GM23338 (cell line): ENCODE measurements around the gene PPIA.

ENCODE experiments used
- CTCF ChIP-seq, 2 experiments: fragments of 200-600 bp in 1 of 2; sonication (generic) in 1 of 2; conservative IDR thresholded peaks; 2 replicates each; pipeline versions ENCODE4 v1.5.1 to v1.6.1; 2016 to 2017; ENCODE audit warnings: antibody characterized with exemption in 2 of 2, low read depth in 2 of 2, mild to moderate bottlenecking in 2 of 2, moderate library complexity in 1 of 2
- ETS1 ChIP-seq: IDR thresholded peaks from 2 replicates; pipeline ENCODE4 v1.6.1; 2016; ENCODE audit warnings: antibody characterized with exemption
- EZH2 ChIP-seq: fragments of 200-600 bp; sonication (generic); IDR thresholded peaks from one replicate; pipeline ENCODE4 v1.8.0; 2017; ENCODE audit warnings: antibody characterized with exemption, mild to moderate bottlenecking, low read depth; ENCODE audit not compliant: unreplicated experiment
- EZH2phosphoT487 ChIP-seq: fragments of 200-600 bp; sonication (generic); IDR thresholded peaks from one replicate; pipeline ENCODE4 v1.8.1; 2018; ENCODE audit warnings: antibody characterized with exemption; ENCODE audit not compliant: unreplicated experiment
- POLR2AphosphoS5 ChIP-seq: IDR thresholded peaks from 2 replicates; pipeline ENCODE4 v1.6.1; 2016; ENCODE audit warnings: antibody characterized with exemption, low read depth
- ZNF331 ChIP-seq: fragments of 250-450 bp; sonication (Bioruptor Pico); IDR thresholded peaks from 2 replicates; pipeline ENCODE4 v1.5.0; 2020; ENCODE audit warnings: low read depth, mild to moderate bottlenecking, moderate library complexity

GRCh38 chr7:44759246-44759645 lies 37.2 kb upstream of the PPIA start:
- TF ChIP-seq EZH2phosphoT487 (no peak), ZNF331 (no peak), EZH2 (no peak), CTCF (conservative IDR thresholded peaks at IDR 0.05; ENCODE audit: low read depth in 2 of 2) (no peak), ETS1 (no peak), POLR2AphosphoS5 (no peak)
